Right cardiac atrium (tissue), 5 donors: ENCODE data around the gene TLL1. TPM values are rescaled to one million over a fixed set of nuclear protein-coding genes. Genes with fewer than 3 reads are reported as not detected.

ENCODE experiments used
- ATAC-seq, 2 donors: fragments of 200-7000 bp; cut with Tn5 transposase; one replicate each; pipeline versions ENCODE4 v1.8.0 to v1.9.1; 2020; ENCODE audit warnings: moderate library complexity in 2 of 2, mild to moderate bottlenecking in 1 of 2
- DNase-seq, 3 donors: peaks; one replicate each; pipeline ENCODE4 v3.0.0-alpha.2; 2020
- H3K27ac ChIP-seq: one replicate; pipeline ENCODE4 v1.5.1; 2013; ENCODE audit warnings: mild to moderate bottlenecking, low read length, control low read depth, moderate library complexity
- H3K27me3 ChIP-seq: one replicate; pipeline ENCODE4 v1.6.1; 2013; ENCODE audit not compliant: control insufficient read depth, insufficient read depth
- H3K4me1 ChIP-seq: one replicate; pipeline ENCODE4 v1.6.1; 2013; ENCODE audit warnings: low read length; ENCODE audit not compliant: control insufficient read depth, insufficient read depth
- H3K4me3 ChIP-seq: one replicate; pipeline ENCODE4 v1.5.1; 2013; ENCODE audit warnings: low read length, control low read depth
- H3K9me3 ChIP-seq: one replicate; pipeline ENCODE4 v1.6.1; 2013; ENCODE audit warnings: low read length; ENCODE audit not compliant: control insufficient read depth
- WGBS: extraction: QIAGEN DNeasy Blood & Tissue Kit; methylation state at CpG from one replicate; pipeline ENCODE4 v1.1.7; 2013; 5-methylcytosine and 5-hydroxymethylcytosine counted together
- intact Hi-C, 4 donors: fragments of 100-400 bp; cut with DNase I; formaldehyde crosslinking; loops; one replicate each; pipeline versions ENCODE4 v1.11.0 to v1.14.0; 2022 to 2023
- polyA plus RNA-seq: library from polyadenylated mRNA; stranded (reverse); fragments of 200-250 nt; gene quantifications from one replicate; pipeline ENCODE4 v1.2.3, GENCODE V29; 2013
- total RNA-seq, 4 donors: library from RNA; stranded (reverse); fragmentation: NEBNext Ultra II Directional; extraction: Animal tissue kit (Norgen Biotek cat#: 25700); gene quantifications; one replicate each; pipeline ENCODE4 v1.2.1, GENCODE V29; 2021
- donor health status: healthy with polysubstance abuse.
- donor health status: DM: no; HTN: yes; CAD: no.
- donor health status: DM: no; HTN: no; CAD: no.
- donor health status: DM: no; HTN: yes; CAD: no; lungs with severe emphysema.
- donor health status: DM: yes; HTN: yes; CAD: no.

The TLL1 gene
- total and polyA plus RNA-seq, 5 donors, result 0.52 to 6.0 (median 3.3) TPM

DNA sequence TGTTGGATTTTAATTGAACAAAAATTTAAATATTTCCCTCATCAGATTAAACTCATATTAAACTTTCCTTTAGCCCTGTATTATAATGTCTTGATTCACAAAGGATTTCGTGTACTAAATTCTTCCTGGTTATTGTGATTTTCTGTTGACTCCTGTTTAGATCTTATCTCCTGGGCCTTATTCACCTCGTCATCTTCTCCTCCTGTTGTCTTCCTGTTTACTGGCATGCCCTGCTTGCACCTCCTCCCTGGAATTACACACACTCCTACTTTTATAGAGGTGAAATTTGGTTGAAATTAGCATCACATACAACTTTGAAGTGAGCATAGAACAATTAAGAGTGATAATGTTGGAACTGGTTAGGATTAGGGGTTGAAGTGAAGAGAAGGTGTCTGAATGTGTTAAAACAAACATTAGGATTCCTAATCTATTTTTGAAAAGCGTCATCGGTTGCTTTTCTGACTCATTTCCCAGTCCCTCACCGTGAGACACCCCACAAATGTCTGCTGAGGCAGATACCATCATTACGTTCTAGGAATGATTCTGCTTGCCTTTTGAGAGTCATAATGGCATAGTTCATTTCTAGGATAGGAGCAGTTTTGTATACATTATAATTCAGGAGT is 32.5 kb downstream of the TLL1 start:
- ATAC-seq (peak in 1 of 2 donors; percentile 85), DNase-seq (no peak)
- Histone ChIP-seq H3K4me3 (no peak overlapping the region), H3K9me3 (no peaks in the 10 kb centered on the region), H3K27ac (no peak overlapping the region), H3K4me1 (no peaks in the 10 kb centered on the region), H3K27me3 (no peaks in the 10 kb centered on the region)
- intact Hi-C loops, result no loop called here
- WGBS, result 35% methylated on average over 6 of the region's 6 CpGs

DNA sequence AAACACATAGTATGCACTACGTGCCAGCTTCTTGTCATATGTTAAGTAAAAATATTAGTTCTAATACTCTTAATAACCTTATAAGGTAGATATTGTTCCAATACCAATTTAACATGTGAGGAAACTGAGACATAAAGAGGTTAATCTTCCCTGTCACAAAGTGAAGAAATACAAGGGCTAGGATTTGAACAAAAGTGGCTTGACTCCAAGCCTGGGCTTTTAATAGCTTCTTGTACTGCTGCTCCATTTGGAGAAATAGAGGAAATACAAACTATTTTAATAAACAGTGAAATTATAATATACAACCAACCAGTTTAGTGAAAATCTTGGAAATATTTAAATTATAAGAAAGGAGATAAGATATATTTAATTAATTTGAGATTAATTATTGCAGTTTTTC is 33.2 kb downstream of the TLL1 start:
- ATAC-seq (peak in 1 of 2 donors; percentile 66), DNase-seq (no peak)
- Histone ChIP-seq H3K4me1 (no peaks in the 10 kb centered on the region), H3K4me3 (no peak overlapping the region), H3K9me3 (no peaks in the 10 kb centered on the region), H3K27ac (no peak overlapping the region), H3K27me3 (no peaks in the 10 kb centered on the region)
- intact Hi-C loops, result no loop called here
- 69% methylated on average over 1 of the region's 1 CpG for WGBS

DNA sequence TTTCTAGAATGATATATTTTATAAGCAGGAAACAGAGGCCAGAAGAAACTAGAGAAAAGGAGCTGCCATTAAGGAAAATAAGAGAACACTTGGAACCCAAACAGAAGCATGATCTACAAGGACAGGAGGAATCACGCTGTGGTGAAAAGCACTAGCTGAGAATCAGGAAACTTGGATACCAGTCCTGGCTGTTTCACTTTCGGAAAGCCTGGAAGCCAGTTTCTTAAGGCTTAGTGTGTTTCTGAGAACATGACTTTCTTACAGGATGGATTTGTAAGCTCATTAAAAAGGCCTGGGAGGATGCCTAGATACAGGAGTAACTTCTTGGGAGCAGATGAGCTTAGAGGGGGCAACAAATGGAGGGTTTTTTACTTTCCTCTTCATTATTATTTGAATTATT is 36.9 kb downstream of the TLL1 start:
- no peak overlapping the region for H3K27ac ChIP-seq
- DNase-seq (no peak), ATAC-seq (peak; percentile 36 to 46)
- intact Hi-C loops, result no loop called here
- no peak overlapping the region for H3K4me3 ChIP-seq
- H3K9me3 ChIP-seq, result no peaks in the 10 kb centered on the region
- H3K27me3 ChIP-seq, result no peaks in the 10 kb centered on the region
- no peaks in the 10 kb centered on the region for H3K4me1 ChIP-seq
- WGBS, result 55% methylated on average over 2 of the region's 2 CpGs

DNA sequence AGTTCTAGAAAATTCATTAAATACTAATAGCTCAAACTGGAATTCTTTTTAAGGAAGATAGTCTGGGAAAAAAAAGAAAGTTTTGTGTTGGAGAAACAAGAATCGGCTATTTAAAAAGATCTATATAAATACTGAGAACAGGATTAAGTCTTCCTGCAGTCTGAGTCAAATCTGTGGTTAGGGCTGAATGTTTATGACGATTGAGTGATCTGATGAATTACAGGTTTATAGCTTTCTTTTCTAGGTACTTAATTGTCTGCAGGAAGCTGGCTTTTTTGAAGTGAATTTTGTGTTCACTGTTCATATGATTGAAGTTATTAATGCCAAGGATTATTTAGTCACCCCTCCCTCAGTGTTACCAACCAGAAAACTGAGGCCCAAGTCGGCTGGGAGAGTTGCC is 42.2 kb downstream of the TLL1 start:
- 68% methylated on average over 3 of the region's 3 CpGs for WGBS
- Histone ChIP-seq H3K9me3 (no peaks in the 10 kb centered on the region), H3K4me1 (no peaks in the 10 kb centered on the region), H3K27me3 (no peaks in the 10 kb centered on the region), H3K27ac (no peak overlapping the region), H3K4me3 (no peak overlapping the region)
- DNase-seq, result no peak
- intact Hi-C loops, result no loop called here
- no peak for ATAC-seq

DNA sequence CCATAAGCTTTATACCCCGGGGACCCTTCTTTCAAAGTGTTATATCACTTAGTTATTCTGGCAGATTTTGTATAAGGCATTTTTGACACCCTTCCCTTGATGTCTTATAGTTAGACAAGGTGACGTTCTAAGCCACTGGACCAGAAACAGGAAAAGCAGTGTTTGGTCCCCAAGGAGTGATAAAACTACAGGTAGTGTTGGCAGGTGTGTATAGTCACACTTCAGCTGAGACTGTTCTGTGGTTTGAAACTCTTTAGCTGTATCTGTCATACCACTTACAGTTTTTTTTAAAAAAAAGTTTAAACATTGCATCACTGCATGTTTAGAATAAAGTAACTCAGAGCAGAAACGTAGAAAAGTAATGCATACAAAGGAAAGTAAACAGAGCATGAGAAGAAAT is 48.5 kb downstream of the TLL1 start:
- no peak for DNase-seq
- no peaks in the 10 kb centered on the region for H3K27me3 ChIP-seq
- H3K27ac ChIP-seq, result no peak overlapping the region
- intact Hi-C loops, result no loop called here
- WGBS, result 70% methylated on average over 3 of the region's 3 CpGs
- no peaks in the 10 kb centered on the region for H3K9me3 ChIP-seq
- no peaks in the 10 kb centered on the region for H3K4me1 ChIP-seq
- no peak overlapping the region for H3K4me3 ChIP-seq
- no peak for ATAC-seq

DNA sequence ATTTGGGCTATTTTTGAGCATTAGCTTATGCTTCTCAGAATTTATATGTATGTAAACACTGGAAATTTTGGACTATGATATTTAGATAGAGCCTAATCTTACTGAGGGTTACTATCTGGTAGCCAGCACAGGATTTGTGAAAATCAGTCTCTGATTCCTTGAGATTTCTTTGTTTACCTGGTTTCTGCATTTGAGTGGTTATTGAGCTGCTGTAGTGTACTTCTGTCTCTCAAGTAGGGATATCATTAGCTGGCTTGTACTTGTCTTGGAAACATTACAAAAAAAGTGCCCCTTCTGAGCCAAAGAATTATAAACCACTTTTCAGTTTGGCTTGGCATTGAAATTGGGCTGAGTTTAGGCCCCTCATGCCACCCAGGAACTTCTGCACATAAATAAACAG is 49.7 kb downstream of the TLL1 start:
- H3K27me3 ChIP-seq, result no peaks in the 10 kb centered on the region
- H3K4me3 ChIP-seq, result no peak overlapping the region
- H3K27ac ChIP-seq, result no peak overlapping the region
- H3K4me1 ChIP-seq, result no peaks in the 10 kb centered on the region
- DNase-seq (no peak), ATAC-seq (no peak)
- intact Hi-C loops, result no loop called here
- no peaks in the 10 kb centered on the region for H3K9me3 ChIP-seq

DNA sequence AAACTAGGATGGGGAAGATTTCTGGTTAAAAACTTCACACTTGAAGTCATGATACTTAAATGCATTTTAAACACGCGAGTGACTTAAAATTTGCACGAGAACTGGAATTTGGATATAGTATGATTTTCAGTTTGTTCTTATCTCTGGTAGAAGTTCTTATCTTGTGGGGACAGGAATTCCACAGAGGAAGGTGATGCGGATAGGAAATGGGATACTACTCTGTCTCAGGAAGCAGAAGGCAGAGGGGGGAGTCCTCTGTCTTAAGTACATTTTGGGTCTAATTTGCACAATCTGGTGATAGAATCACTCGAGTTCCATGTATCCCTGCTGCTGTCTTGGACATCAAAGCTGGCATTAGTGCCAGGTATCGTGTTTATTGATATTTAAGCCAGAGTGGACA is 53.3 kb downstream of the TLL1 start:
- H3K4me1 ChIP-seq, result no peaks in the 10 kb centered on the region
- H3K27ac ChIP-seq, result no peak overlapping the region
- no peak for DNase-seq
- 58% methylated on average over 6 of the region's 6 CpGs for WGBS
- intact Hi-C loops, result no loop called here
- no peak overlapping the region for H3K4me3 ChIP-seq
- peak in 1 of 2 donors; percentile 36 for ATAC-seq
- no peaks in the 10 kb centered on the region for H3K27me3 ChIP-seq
- H3K9me3 ChIP-seq, result no peaks in the 10 kb centered on the region

DNA sequence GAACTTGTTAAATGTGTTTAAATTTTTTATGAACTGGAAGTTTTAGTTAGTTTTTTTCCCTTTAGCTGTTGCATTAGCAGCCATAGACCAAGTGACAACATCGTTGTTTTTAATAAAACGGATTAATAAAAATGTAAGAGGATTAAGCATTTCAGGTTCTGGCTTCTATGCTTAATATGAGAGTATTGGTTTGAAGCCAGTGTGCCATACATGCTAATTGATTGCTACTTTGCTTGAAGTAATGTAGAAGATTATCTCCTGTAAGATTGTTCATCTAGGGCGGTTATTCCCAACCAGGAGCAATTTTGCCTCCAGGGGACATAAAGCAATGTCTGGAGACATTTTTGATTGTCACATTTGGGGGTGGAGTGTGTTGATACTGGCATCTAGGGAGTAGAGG is 54.3 kb downstream of the TLL1 start:
- intact Hi-C loops, result no loop called here
- no peaks in the 10 kb centered on the region for H3K9me3 ChIP-seq
- H3K27me3 ChIP-seq, result no peaks in the 10 kb centered on the region
- H3K27ac ChIP-seq, result no peak overlapping the region
- ATAC-seq (no peak), DNase-seq (no peak)
- H3K4me1 ChIP-seq, result no peaks in the 10 kb centered on the region
- 93% methylated on average over 3 of the region's 3 CpGs for WGBS
- H3K4me3 ChIP-seq, result no peak overlapping the region

DNA sequence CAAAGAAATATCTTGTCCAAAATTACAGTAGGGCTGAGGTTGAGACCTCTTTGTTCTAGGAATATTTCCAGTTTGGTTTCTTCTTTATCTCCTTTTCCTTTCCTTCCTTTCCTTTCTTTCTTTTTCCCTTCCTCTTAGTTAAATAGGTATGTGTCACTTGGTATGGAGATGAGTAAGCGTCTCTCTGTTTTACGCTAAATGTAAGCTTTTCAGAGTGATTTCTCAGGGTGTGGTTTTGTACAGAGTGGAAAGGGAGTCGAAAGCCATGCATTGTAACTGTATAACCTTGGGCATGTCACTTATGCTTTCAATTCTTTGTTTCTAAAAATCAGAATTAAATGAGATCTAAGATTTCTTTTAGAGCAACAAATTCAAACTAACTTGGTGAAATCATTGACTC is 54.8 kb downstream of the TLL1 start:
- no peak overlapping the region for H3K4me3 ChIP-seq
- no peaks in the 10 kb centered on the region for H3K27me3 ChIP-seq
- ATAC-seq (no peak), DNase-seq (no peak)
- no peak overlapping the region for H3K27ac ChIP-seq
- 96% methylated on average over 3 of the region's 3 CpGs for WGBS
- intact Hi-C loops, result no loop called here
- H3K9me3 ChIP-seq, result no peaks in the 10 kb centered on the region
- no peaks in the 10 kb centered on the region for H3K4me1 ChIP-seq

DNA sequence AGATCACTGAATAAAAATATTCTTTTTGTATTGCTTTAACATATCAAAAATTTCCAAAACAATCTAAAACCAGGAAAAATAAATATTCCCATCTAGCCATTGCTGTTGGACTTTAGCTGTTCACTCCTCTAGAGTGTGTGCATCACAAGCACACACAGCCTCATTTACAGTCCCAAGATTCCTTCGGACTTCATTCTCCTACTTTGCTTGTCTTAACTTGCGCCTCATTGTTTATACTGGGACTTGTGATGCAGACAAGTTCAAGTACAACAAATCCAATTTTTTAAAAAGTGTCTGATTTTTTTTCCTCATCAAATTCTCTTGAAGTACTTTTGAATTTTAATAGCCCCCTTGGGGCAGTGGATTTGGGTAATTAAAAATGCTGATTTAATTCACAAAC is 55.6 kb downstream of the TLL1 start:
- Histone ChIP-seq H3K27ac (no peak overlapping the region), H3K27me3 (no peaks in the 10 kb centered on the region), H3K4me3 (no peak overlapping the region), H3K9me3 (no peaks in the 10 kb centered on the region), H3K4me1 (no peaks in the 10 kb centered on the region)
- WGBS, result 88% methylated on average over 2 of the region's 2 CpGs
- intact Hi-C loops, result no loop called here
- ATAC-seq, result no peak
- DNase-seq, result no peak

DNA sequence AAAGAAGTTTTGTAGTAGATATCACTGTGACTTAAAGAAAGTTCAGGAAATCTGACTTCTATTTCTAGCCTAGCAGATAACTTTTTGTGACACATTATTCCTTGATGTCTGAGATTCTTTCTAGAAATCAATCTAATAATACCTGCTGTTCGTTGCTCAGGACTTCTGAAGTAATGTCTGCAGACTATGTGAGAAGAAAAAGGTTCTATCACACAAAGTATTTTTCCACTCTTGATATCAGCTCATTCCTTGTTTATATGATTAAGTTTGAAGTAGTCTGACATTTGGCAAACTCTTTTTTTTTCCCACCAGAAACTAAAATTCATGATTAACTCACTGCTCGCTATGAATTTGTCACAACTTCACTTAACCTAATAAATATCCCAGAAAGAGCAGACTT is 56.6 kb downstream of the TLL1 start:
- H3K4me3 ChIP-seq, result no peak overlapping the region
- H3K27ac ChIP-seq, result no peak overlapping the region
- 42% methylated on average over 2 of the region's 2 CpGs for WGBS
- intact Hi-C loops, result no loop called here
- H3K4me1 ChIP-seq, result no peaks in the 10 kb centered on the region
- no peak for DNase-seq
- no peaks in the 10 kb centered on the region for H3K9me3 ChIP-seq
- no peak for ATAC-seq
- H3K27me3 ChIP-seq, result no peaks in the 10 kb centered on the region

DNA sequence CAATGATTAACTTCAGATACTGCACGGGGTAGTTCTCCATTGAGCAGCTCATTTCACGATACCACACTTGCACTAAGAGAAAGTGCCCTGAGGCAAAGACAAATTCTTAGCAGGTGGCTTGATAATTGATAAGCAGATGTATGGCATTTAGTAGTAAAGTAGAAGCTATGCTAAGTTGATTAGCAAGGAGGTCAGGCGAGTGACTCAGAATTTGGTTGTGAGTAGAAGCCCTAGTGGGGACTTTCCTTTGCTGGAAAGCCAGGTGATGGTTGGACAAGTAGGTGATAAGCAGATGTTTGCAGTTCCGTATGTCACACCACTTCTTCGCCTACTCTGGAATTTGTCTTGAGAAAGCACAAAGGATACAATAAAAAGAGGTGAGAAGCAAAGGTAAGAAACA is 58.7 kb downstream of the TLL1 start:
- DNase-seq (no peak), ATAC-seq (no peak)
- Histone ChIP-seq H3K27me3 (no peaks in the 10 kb centered on the region), H3K27ac (no peak overlapping the region), H3K4me1 (no peaks in the 10 kb centered on the region), H3K9me3 (no peaks in the 10 kb centered on the region), H3K4me3 (no peak overlapping the region)
- WGBS, result 89% methylated on average over 5 of the region's 5 CpGs
- intact Hi-C loops, result no loop called here
